ENCODE data around the gene PEMT. TPM values are rescaled to one million over a fixed set of nuclear protein-coding genes. Genes with fewer than 3 reads are reported as not detected.

PEMT gene
- total and polyA plus RNA-seq, 2 experiments from 2014 or later = 54.8 to 55.2 TPM

- H3K36me3 Mint-ChIP-seq (ENCODE audit: low read depth) = no peaks in the 10 kb centered on the region
Observed at GRCh38 chr17:17564896-17565295, 26.6 kb downstream of the PEMT start.

More at GRCh38 chr17:17564896-17565295, 26.6 kb downstream of the PEMT start:
- Histone ChIP-seq H3F3A (replicated peaks; ENCODE audit: low read depth) (no peaks in the 10 kb centered on the region), H3K36me3 (ENCODE audit: insufficient read depth) (no peaks in the 10 kb centered on the region), H3K79me2 (replicated peaks; ENCODE audit: insufficient read depth) (no peaks in the 10 kb centered on the region), H3K4me3 (no peak overlapping the region), H3K9me2 (ENCODE audit: insufficient read depth) (no peaks in the 10 kb centered on the region), H4K20me1 (replicated peaks; ENCODE audit: insufficient read depth) (no peaks in the 10 kb centered on the region), H3K4me1 (ENCODE audit: insufficient read depth) (no peaks in the 10 kb centered on the region; the same call in 1 of the 2 replicates), H3K27ac (ENCODE audit: low read depth) (no peak overlapping the region), H3K4me2 (no peak overlapping the region), H2AFZ (no peak overlapping the region), H3K27me3 (ENCODE audit: insufficient read depth) (no peaks in the 10 kb centered on the region)
- H3K27ac Mint-ChIP-seq = peak overlapping the region; percentile 61; the same call in 1 of the 2 replicates
- ATAC-seq (peak; percentile 53), DNase-seq (ENCODE audit: low spot score) (peak; percentile 47)
- H3K9me3 Mint-ChIP-seq = no peaks in the 10 kb centered on the region
- H3K4me3 Mint-ChIP-seq = no peak overlapping the region; the same call in 2 of the 3 replicates
- TF ChIP-seq EZH2 (IDR thresholded peaks at IDR 0.05; ENCODE audit: low read depth, unreplicated experiment) (no peak), CTCF (conservative IDR thresholded peaks at IDR 0.05; ENCODE audit: low read depth in 2 of 2) (no peak), NANOG (IDR thresholded peaks at IDR 0.05; ENCODE audit: borderline replicate concordance) (no peak), ZNF462 (CRISPR knock-in tag; IDR thresholded peaks at IDR 0.05) (no peak), STAT1 (IDR thresholded peaks at IDR 0.05; ENCODE audit: unreplicated experiment) (no peak), ZNF114 (CRISPR knock-in tag; IDR thresholded peaks at IDR 0.05) (no peak)
- H3K27me3 Mint-ChIP-seq (ENCODE audit: insufficient read depth, low read depth, poor library complexity) = peaks cover 9% of the 10 kb centered on the region
- peaks cover 17% of the 10 kb centered on the region for H3K4me1 Mint-ChIP-seq
